GM19467 (cell line): ENCODE results near the gene HK1.

ENCODE experiments used
- ATAC-seq: cut with Tn5 transposase; IDR thresholded peaks from one replicate; pipeline ENCODE4 v1.9.1; 2021; ENCODE audit warnings: mild to moderate bottlenecking, moderate library complexity; ENCODE audit not compliant: unreplicated experiment

HK1 gene

DNA sequence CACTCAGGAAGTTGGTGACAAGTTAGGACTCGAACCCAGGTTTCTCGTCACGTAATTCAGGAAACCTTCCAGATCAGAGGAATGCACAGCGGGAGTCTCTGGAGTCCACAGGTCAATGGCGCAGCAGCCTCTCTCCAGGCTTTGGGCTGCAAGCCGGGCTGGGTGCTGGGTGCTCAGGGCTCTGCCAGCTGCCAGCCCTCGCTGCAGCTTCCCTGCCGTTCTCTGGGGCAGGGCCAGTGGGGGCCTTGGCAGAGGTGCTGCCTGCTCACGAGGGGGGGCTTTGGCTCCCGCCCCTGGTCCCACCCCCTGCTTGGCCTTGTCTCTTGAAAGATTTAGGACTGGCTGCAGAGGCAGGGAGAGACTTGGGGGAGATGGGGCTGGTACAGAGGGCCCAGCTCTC lies 138.4 kb downstream of the HK1 start, which contains the start of gene TACR2:
TACR2 (minus strand) TSS at position 224 of the 400 bp plus-strand sequence. CDS start 595 bp downstream, outside the sequence.
- no peak for ATAC-seq

DNA sequence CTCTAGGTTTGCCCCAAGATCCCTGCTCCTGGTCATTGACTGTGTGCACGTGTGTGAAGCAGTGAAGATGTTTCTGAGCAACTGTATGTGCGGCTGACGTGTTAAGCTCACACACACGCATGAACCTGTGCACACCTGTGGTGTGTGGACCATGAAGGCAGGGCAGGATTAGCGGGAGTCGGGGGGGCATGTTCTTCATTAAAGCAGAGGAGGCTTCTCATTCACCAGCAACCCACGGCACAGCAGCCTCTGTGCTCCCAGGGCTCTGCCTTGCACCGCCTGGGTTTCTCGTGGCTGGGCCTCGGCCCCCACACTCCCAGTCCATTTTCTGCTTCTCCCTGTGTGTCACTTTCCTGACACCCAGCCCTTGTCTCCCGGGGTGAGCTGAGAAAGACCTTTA lies 139.2 kb downstream of the HK1 start:
- ATAC-seq, result no peak

DNA sequence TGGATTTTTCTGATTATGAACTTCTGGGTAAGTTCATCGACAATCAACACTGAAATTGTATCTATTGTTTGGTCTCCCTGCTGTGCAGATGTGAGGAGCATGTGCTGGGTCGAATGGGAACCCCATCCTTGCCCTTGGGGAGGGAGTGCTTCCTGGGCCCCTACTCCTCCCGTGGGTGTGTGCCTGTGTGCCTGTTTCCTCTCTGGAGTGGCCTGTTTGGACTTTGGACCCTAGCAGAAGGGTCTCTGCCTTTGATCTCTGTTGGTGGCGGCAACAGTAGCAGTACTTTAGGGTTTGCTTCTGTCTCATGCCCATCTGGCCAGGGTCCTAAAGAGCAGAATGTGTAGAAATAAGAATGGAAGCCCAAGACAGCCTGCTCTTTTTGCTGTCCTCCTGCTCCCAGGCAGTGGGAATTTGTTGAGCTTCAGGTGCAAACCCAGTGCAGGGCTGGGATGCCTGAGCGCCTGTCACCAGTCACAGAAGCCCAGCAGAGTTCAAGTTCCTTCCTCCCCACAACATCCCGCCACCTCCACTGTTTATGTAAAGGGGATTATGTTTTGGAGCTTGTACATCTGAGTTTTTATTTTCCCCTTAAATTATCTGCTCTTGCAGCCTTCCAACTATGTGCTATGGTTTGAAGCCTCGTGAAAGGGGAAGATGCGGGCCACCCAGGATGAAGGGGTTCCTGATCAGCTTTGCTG lies 139.9 kb downstream of the HK1 start:
- no peak for ATAC-seq

DNA sequence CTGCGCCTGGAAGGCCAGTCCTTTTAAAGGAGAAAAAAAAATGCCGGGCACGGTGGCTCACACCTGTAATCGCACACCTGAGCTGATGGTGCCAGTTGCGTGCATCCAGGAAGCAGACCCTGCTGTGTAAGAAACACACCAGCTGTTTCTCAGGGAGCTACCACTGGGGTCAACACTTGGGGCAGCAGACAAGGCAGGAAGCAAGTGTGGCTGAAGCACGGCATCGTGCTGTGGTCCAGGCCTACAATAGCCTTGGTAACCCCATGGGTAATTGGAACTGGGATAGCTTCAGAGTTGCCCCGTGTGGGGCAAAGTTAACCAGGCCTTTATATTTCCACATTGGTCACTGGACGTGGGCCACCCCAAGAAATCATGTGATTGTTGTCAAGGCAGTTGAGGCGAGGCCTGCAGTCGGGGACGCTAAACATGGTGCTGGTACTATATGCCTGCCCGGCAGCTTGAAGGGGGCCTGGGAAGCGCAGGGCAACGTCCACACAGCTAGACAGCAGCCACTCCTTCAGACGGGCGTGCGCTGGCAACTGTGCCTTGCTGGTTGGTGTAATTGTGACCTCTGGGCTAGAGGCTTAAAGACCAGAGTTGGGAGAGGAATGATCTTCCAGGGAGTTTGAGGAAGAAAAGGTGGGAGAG lies 140.9 kb downstream of the HK1 start:
- no peak for ATAC-seq

GRCh38 chr10:69419744-69420126 lies 141.4 kb downstream of the HK1 start:
- no peak for ATAC-seq

GRCh38 chr10:69421611-69422308 lies 143.5 kb downstream of the HK1 start:
- no peak for ATAC-seq

GRCh38 chr10:69422676-69423075 lies 144.4 kb downstream of the HK1 start:
- ATAC-seq, result no peak

GRCh38 chr10:69425041-69425440 lies 146.7 kb downstream of the HK1 start:
- ATAC-seq, result no peak

GRCh38 chr10:69425511-69426298 lies 147.4 kb downstream of the HK1 start:
- no peak for ATAC-seq

DNA sequence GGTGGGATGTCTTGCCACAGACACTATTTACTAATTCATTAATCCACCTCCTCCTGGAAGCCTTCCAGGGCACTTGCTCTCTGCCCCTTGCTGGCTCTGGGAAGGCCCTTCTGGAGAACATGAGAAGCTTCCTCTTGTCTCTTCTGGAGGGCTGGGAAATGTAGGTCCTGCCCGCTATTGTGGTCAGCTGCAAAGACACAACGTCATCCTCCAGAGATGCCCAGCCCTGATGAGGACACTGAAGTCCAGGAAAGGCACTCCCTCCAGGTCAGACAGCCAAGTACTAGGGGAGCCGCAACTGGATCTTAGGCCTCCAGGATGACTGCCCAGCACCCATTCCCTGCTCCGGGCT lies 148.1 kb downstream of the HK1 start:
- no peak for ATAC-seq

DNA sequence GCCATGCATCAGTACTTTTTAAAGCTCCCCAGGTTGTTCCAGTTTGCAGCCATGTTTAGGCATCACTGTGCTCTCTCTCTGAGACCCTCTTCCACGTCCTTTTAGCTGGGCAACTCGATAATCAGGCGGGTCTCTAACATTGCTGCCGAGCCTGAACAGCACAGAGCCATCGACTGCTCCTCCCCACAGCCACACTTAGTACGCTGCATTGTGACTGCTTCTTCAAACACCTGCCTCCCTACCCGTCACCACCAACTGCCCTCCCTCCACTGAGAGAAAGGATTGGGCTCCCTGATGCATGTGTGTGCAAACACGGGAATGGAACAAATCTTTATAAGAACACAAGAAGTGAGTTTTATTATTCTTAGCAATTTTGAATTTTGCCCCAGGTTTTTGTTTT lies 149.9 kb downstream of the HK1 start:
- ATAC-seq, result no peak

GRCh38 chr10:69434169-69434568 lies 155.9 kb downstream of the HK1 start:
- ATAC-seq, result no peak

GRCh38 chr10:69434926-69435325 lies 156.6 kb downstream of the HK1 start:
- no peak for ATAC-seq

- no peak for ATAC-seq
Observed at GRCh38 chr10:69435966-69436520, 157.7 kb downstream of the HK1 start.

GRCh38 chr10:69437321-69438259 lies 159.3 kb downstream of the HK1 start:
- no peak for ATAC-seq

- no peak for ATAC-seq
Observed at GRCh38 chr10:69438536-69439349, 160.4 kb downstream of the HK1 start.

- no peak for ATAC-seq
Observed at GRCh38 chr10:69439350-69439739, 161.0 kb downstream of the HK1 start.

GRCh38 chr10:69439813-69440506 lies 161.7 kb downstream of the HK1 start:
- no peak for ATAC-seq

DNA sequence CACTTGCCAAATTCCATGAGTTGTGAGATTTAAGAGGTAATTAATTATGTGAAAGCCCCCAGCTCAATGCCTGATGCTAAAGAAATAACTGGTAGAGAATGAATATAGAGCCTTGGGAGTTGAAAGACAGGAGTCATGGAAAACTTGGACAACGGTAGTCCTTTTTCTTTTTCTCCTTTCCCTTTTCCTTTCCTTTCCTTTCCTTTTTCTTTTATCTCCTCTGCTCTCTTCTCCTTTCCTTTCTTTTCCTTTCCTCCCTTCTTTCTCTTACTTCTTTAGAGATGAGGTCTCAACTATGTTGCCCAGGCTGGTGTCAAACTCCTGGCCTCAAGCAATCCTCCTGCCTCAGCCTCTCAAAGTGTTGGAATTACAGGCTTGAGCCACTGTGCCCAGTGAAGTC lies 165.1 kb downstream of the HK1 start:
- no peak for ATAC-seq
